Loucy (cell line): ENCODE measurements around the gene TAS2R30.

ENCODE experiments used
- H2AFZ ChIP-seq: fragments of 200-600 bp; sonication (generic); 2 replicates; pipeline ENCODE4 v1.6.0; 2016; ENCODE audit warnings: antibody characterized with exemption, mild to moderate bottlenecking, low read length, moderate library complexity
- H3F3A ChIP-seq: fragments of 200-600 bp; 2 replicates; pipeline ENCODE4 v1.6.0; 2016; ENCODE audit warnings: antibody characterized with exemption, low read depth, mild to moderate bottlenecking
- H3K27me3 ChIP-seq: fragments of 200-600 bp; sonication (generic); 2 replicates; pipeline ENCODE4 v1.6.1; 2014; ENCODE audit warnings: low read length, mild to moderate bottlenecking; ENCODE audit not compliant: insufficient read depth, poor library complexity, severe bottlenecking
- H3K36me3 ChIP-seq: fragments of 200-600 bp; sonication (generic); 2 replicates; pipeline ENCODE4 v1.6.1; 2016; ENCODE audit warnings: low read length; ENCODE audit not compliant: insufficient read depth
- H3K4me1 ChIP-seq: fragments of 200-600 bp; sonication (generic); 2 replicates; pipeline ENCODE4 v1.5.1; 2014; ENCODE audit warnings: low read length, mild to moderate bottlenecking; ENCODE audit not compliant: insufficient read depth, poor library complexity, severe bottlenecking
- H3K4me2 ChIP-seq: fragments of 200-600 bp; sonication (generic); 2 replicates; pipeline ENCODE4 v1.6.0; 2014; ENCODE audit warnings: antibody characterized with exemption, low read length, low read depth, mild to moderate bottlenecking; ENCODE audit not compliant: poor library complexity, severe bottlenecking
- H3K4me3 ChIP-seq: fragments of 200-600 bp; sonication (generic); 2 replicates; pipeline ENCODE4 v1.5.1; 2014; ENCODE audit warnings: low read length, mild to moderate bottlenecking, mixed read lengths; ENCODE audit not compliant: poor library complexity, severe bottlenecking
- H3K79me2 ChIP-seq: fragments of 200-600 bp; sonication (generic); 2 replicates; pipeline ENCODE4 v1.6.1; 2014; ENCODE audit warnings: low read length; ENCODE audit not compliant: insufficient read depth
- H3K9ac ChIP-seq: fragments of 200-600 bp; sonication (generic); 2 replicates; pipeline ENCODE4 v1.6.0; 2014; ENCODE audit warnings: mild to moderate bottlenecking, low read depth, low read length, moderate library complexity; ENCODE audit not compliant: poor library complexity, severe bottlenecking
- H3K9me2 ChIP-seq: fragments of 200-600 bp; sonication (generic); replicated peaks from 2 replicates; pipeline ENCODE4 v1.6.1; 2016; ENCODE audit warnings: low read depth, low read length, mixed read lengths
- H3K9me3 ChIP-seq: fragments of 200-600 bp; sonication (generic); 2 replicates; pipeline ENCODE4 v1.6.1; 2014; ENCODE audit warnings: mild to moderate bottlenecking, antibody characterized with exemption, low read length, low read depth; ENCODE audit not compliant: insufficient read depth
- H4K20me1 ChIP-seq: fragments of 200-600 bp; sonication (generic); 2 replicates; pipeline ENCODE4 v1.6.0; 2014; ENCODE audit warnings: antibody characterized with exemption, low read length, mild to moderate bottlenecking; ENCODE audit not compliant: insufficient read depth, poor library complexity, severe bottlenecking
- EZH2phosphoT487 ChIP-seq: fragments of 200-600 bp; IDR thresholded peaks from 2 replicates; pipeline ENCODE4 v1.6.1; 2018; ENCODE audit warnings: antibody characterized with exemption, mild to moderate bottlenecking, moderate library complexity, borderline replicate concordance
- TF ChIP-seq, protein P1 (sequence below): fragments of 200-600 bp; sonication (generic); conservative IDR thresholded peaks from 2 replicates; pipeline ENCODE4 v1.5.1; 2014; ENCODE audit warnings: mild to moderate bottlenecking, antibody characterized with exemption, low read length

TAS2R30 gene, protein sequence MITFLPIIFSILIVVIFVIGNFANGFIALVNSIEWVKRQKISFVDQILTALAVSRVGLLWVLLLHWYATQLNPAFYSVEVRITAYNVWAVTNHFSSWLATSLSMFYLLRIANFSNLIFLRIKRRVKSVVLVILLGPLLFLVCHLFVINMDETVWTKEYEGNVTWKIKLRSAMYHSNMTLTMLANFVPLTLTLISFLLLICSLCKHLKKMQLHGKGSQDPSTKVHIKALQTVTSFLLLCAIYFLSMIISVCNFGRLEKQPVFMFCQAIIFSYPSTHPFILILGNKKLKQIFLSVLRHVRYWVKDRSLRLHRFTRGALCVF

DNA sequence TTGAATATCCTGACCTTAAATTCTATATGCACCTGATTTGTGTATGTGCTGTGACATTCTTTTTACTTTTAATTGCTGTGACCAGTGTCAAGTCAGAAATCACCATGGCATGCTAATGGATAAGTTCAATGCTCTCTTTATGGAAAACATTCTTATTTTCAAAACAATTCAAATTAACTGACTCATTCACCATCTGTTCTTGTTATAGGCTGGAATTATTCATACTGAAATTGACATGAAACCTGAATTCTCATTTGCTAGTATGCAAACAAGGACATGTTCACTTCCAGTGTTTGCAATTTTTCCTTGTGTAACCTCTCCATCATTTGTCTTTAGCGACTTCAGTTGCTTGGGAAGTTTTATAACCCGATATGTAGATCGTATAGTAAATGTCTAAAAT is at the start of gene TAS2R30:
Gene TAS2R30 (minus strand): TSS at position 340 of the 400 bp plus-strand sequence. CDS start 400 bp downstream, outside the sequence.
- Histone ChIP-seq H3K79me2 (no peaks in the 10 kb centered on the region), H3K4me3 (no peak within 1 kb of the TSS), H3K27me3 (no peaks in the 10 kb centered on the region), H3K4me2 (no peak within 1 kb of the TSS), H3F3A (no peaks in the 10 kb centered on the region), H2AFZ (no peak within 1 kb of the TSS), H3K9me2 (no peaks in the 10 kb centered on the region), H3K9ac (no peak within 1 kb of the TSS), H3K4me1 (no peaks in the 10 kb centered on the region), H3K9me3 (no peaks in the 10 kb centered on the region), H3K36me3 (no peaks in the 10 kb centered on the region), H4K20me1 (no peaks in the 10 kb centered on the region)
- no peak for TF ChIP-seq EZH2phosphoT487
- TF ChIP-seq, protein P1, sequence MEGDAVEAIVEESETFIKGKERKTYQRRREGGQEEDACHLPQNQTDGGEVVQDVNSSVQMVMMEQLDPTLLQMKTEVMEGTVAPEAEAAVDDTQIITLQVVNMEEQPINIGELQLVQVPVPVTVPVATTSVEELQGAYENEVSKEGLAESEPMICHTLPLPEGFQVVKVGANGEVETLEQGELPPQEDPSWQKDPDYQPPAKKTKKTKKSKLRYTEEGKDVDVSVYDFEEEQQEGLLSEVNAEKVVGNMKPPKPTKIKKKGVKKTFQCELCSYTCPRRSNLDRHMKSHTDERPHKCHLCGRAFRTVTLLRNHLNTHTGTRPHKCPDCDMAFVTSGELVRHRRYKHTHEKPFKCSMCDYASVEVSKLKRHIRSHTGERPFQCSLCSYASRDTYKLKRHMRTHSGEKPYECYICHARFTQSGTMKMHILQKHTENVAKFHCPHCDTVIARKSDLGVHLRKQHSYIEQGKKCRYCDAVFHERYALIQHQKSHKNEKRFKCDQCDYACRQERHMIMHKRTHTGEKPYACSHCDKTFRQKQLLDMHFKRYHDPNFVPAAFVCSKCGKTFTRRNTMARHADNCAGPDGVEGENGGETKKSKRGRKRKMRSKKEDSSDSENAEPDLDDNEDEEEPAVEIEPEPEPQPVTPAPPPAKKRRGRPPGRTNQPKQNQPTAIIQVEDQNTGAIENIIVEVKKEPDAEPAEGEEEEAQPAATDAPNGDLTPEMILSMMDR: no peak

GRCh38 chr12:11183011-11183410 is 48.6 kb upstream of the TAS2R30 start:
- no peaks in the 10 kb centered on the region for H3K4me1 ChIP-seq
- H3K27me3 ChIP-seq: no peaks in the 10 kb centered on the region
- H4K20me1 ChIP-seq: no peaks in the 10 kb centered on the region
- no peaks in the 10 kb centered on the region for H3K36me3 ChIP-seq
- H3K79me2 ChIP-seq: no peaks in the 10 kb centered on the region
- TF ChIP-seq EZH2phosphoT487: no peak
- TF ChIP-seq, protein P1: no peak
- no peak overlapping the region for H3K4me2 ChIP-seq
- H2AFZ ChIP-seq: no peak overlapping the region
- H3K9me3 ChIP-seq: no peaks in the 10 kb centered on the region
- no peak overlapping the region for H3K9ac ChIP-seq
- no peaks in the 10 kb centered on the region for H3F3A ChIP-seq
- H3K4me3 ChIP-seq: no peak overlapping the region
- no peaks in the 10 kb centered on the region for H3K9me2 ChIP-seq

DNA sequence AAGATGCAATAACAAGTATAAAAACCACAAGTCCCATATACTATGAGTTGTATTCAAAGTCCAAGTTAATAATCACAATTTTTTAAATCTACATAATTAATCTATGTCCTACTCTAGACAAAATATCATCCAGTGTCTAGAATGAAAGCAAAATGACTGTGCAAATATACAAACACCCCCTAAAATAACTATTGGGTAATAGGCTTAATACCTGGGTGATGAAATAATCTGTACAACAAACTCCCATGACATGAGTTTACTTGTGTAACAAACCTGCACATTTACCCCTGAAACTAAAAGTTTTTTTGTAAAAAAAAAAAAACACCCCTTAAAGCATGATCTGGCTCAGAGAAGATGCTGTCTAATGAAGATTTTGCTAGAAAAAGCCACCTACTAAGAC is 48.1 kb upstream of the TAS2R30 start:
- Histone ChIP-seq H3K9me2 (no peaks in the 10 kb centered on the region), H3K4me2 (no peak overlapping the region), H4K20me1 (no peaks in the 10 kb centered on the region), H3K79me2 (no peaks in the 10 kb centered on the region), H3F3A (no peaks in the 10 kb centered on the region), H3K9me3 (no peaks in the 10 kb centered on the region), H3K36me3 (no peaks in the 10 kb centered on the region), H2AFZ (no peak overlapping the region), H3K9ac (no peak overlapping the region), H3K4me3 (no peak overlapping the region), H3K27me3 (no peaks in the 10 kb centered on the region), H3K4me1 (no peaks in the 10 kb centered on the region)
- TF ChIP-seq, protein P1: no peak
- TF ChIP-seq EZH2phosphoT487: no peak
